Gastroesophageal sphincter (tissue), 4 donors: ENCODE measurements around the gene FCGBP. TPM values are rescaled to one million over a fixed set of nuclear protein-coding genes. Genes with fewer than 3 reads are reported as not detected.

Experiments used
- ATAC-seq: fragments of 150-250 bp; one replicate; pipeline ENCODE4 v1.9.1; 2016; ENCODE audit warnings: mild to moderate bottlenecking, moderate library complexity
- H3K27ac ChIP-seq, 4 donors: fragments of 200-600 bp; sonication (generic) in 3 of 4; 1 replicate in 3 of 4; 2 replicates in 1 of 4; pipeline ENCODE4 v1.5.1; 2016 to 2019
- H3K27me3 ChIP-seq: fragments of 200-600 bp; sonication (generic); one replicate; pipeline ENCODE4 v1.5.1; 2019
- H3K36me3 ChIP-seq, 2 donors: fragments of 200-600 bp; sonication (generic); one replicate each; pipeline ENCODE4 v1.5.1; 2019; ENCODE audit warnings: control low read depth in 1 of 2
- H3K4me1 ChIP-seq, 3 donors: fragments of 200-600 bp; sonication (generic); 1 replicate in 2 of 3; 2 replicates in 1 of 3; pipeline ENCODE4 v1.5.1; 2016 to 2019; ENCODE audit warnings: control low read depth in 2 of 3
- H3K4me3 ChIP-seq, 2 donors: fragments of 200-600 bp; sonication (generic); one replicate each; pipeline ENCODE4 v1.5.1; 2019; ENCODE audit warnings: mild to moderate bottlenecking in 1 of 2, moderate library complexity in 1 of 2
- H3K9me3 ChIP-seq, 3 donors: fragments of 200-600 bp; sonication (generic); one replicate each; pipeline ENCODE4 v1.5.1; 2017 to 2019; ENCODE audit warnings: control low read depth in 2 of 3
- CTCF ChIP-seq, 4 experiments: fragments of 200-600 bp in 2 of 4; fragments of 450-650 bp in 2 of 4; sonication (generic) in 1 of 4; IDR thresholded peaks; one replicate each; pipeline ENCODE4 v1.5.1; 2017 to 2019; ENCODE audit warnings: antibody characterized with exemption in 4 of 4, mild to moderate bottlenecking in 2 of 4, moderate library complexity in 2 of 4
- EP300 ChIP-seq: sonication (generic); formaldehyde crosslinking; IDR thresholded peaks from one replicate; pipeline ENCODE4 v1.6.1; 2017; ENCODE audit warnings: antibody characterized with exemption, mild to moderate bottlenecking
- POLR2A ChIP-seq, 2 donors: fragments of 450-650 bp; IDR thresholded peaks; one replicate each; pipeline ENCODE4 v1.6.1; 2017; ENCODE audit warnings: antibody characterized with exemption in 2 of 2, mild to moderate bottlenecking in 2 of 2, moderate library complexity in 1 of 2
- POLR2AphosphoS5 ChIP-seq: sonication (generic); formaldehyde crosslinking; IDR thresholded peaks from one replicate; pipeline ENCODE4 v1.6.1; 2017; ENCODE audit warnings: antibody characterized with exemption
- WGBS, 2 donors: methylation state at CpG; one replicate each; pipeline ENCODE4 v1.1.5; 2018; ENCODE audit warnings: low coverage in 1 of 2; 5-methylcytosine and 5-hydroxymethylcytosine counted together
- total RNA-seq, 4 donors: library from RNA; depleted of rRNA; stranded (reverse); fragments of >200 nt; gene quantifications; one replicate each; pipeline ENCODE4 v1.1.0, GENCODE V29; 2016

Gene FCGBP
- total RNA-seq, 4 donors from 2014 or later: 0.31 to 69.1 (median 8.2) TPM

GRCh38 chr19:39939556-39939955, 5.1 kb upstream of the FCGBP start:
- H3K9me3 ChIP-seq: peaks cover 0 to 17% (median 0%) of the 10 kb centered on the region in 3 donors
- TF ChIP-seq POLR2A (IDR thresholded peaks at IDR 0.05) (no peak), POLR2AphosphoS5 (no peak), EP300 (no peak), CTCF (IDR thresholded peaks at IDR 0.05) (no peak)
- WGBS, 2 donors: 76 to 78% methylated on average over 3 to 6 of the region's 6 CpGs

GRCh38 chr19:39937787-39938186, 3.4 kb upstream of the FCGBP start:
- Histone ChIP-seq H3K4me3 (no peak overlapping the region), H3K27ac (no peak overlapping the region), H3K27me3 (peaks cover 46% of the 10 kb centered on the region), H3K36me3 (no peaks in the 10 kb centered on the region), H3K4me1 (no peaks in the 10 kb centered on the region), H3K9me3 (peaks cover 0 to 17% (median 0%) of the 10 kb centered on the region in 3 donors)
- no peak for ATAC-seq
- TF ChIP-seq CTCF (IDR thresholded peaks at IDR 0.05): no peak
- TF ChIP-seq POLR2AphosphoS5: no peak
- no peak for TF ChIP-seq POLR2A (IDR thresholded peaks at IDR 0.05)
- no peak for TF ChIP-seq EP300
- 39 to 60% methylated on average over 2 of the region's 2 CpGs for WGBS, 2 donors

More at GRCh38 chr19:39939556-39939955, 5.1 kb upstream of the FCGBP start:
- Histone ChIP-seq H3K4me3 (no peak overlapping the region), H3K27me3 (peaks cover 31% of the 10 kb centered on the region), H3K4me1 (no peaks in the 10 kb centered on the region), H3K36me3 (no peaks in the 10 kb centered on the region), H3K27ac (no peak overlapping the region)
- no peak for ATAC-seq

GRCh38 chr19:39937094-39937720, 2.8 kb upstream of the FCGBP start:
- H3K4me1 ChIP-seq: no peaks in the 10 kb centered on the region
- H3K9me3 ChIP-seq: peaks cover 0 to 17% (median 0%) of the 10 kb centered on the region in 3 donors
- TF ChIP-seq EP300: no peak
- TF ChIP-seq POLR2A (IDR thresholded peaks at IDR 0.05): no peak
- peaks cover 44% of the 10 kb centered on the region for H3K27me3 ChIP-seq
- no peak for ATAC-seq
- no peaks in the 10 kb centered on the region for H3K36me3 ChIP-seq
- no peak overlapping the region for H3K4me3 ChIP-seq
- H3K27ac ChIP-seq: no peak overlapping the region
- WGBS, 2 donors: 80% methylated on average over 1 to 5 of the region's 5 CpGs

GRCh38 chr19:39936622-39937021, 2.2 kb upstream of the FCGBP start:
- no peak overlapping the region for H3K4me3 ChIP-seq
- H3K27ac ChIP-seq: no peak overlapping the region
- H3K36me3 ChIP-seq: no peaks in the 10 kb centered on the region
- H3K27me3 ChIP-seq: peaks cover 38% of the 10 kb centered on the region
- 80 to 86% methylated on average over 2 to 6 of the region's 6 CpGs for whole genome bisulfite sequencing, 2 donors
- ATAC-seq: no peak
- no peaks in the 10 kb centered on the region for H3K4me1 ChIP-seq
- H3K9me3 ChIP-seq: peaks cover 0 to 17% (median 0%) of the 10 kb centered on the region in 3 donors
- TF ChIP-seq CTCF (IDR thresholded peaks at IDR 0.05) (no peak), POLR2A (IDR thresholded peaks at IDR 0.05) (no peak), POLR2AphosphoS5 (no peak)

- ATAC-seq: no peak
- WGBS, 2 donors: no CpG with 5 or more reads among the region's 3 CpGs
- no peaks in the 10 kb centered on the region for H3K36me3 ChIP-seq
- TF ChIP-seq EP300: no peak
- TF ChIP-seq POLR2A (IDR thresholded peaks at IDR 0.05): no peak
- no peak for TF ChIP-seq CTCF (IDR thresholded peaks at IDR 0.05)
- TF ChIP-seq POLR2AphosphoS5: no peak
- no peaks in the 10 kb centered on the region for H3K4me1 ChIP-seq
- no peak overlapping the region for H3K27ac ChIP-seq
- H3K4me3 ChIP-seq: no peak overlapping the region
- peaks cover 0 to 15% (median 0%) of the 10 kb centered on the region in 3 donors for H3K9me3 ChIP-seq
- peaks cover 32% of the 10 kb centered on the region for H3K27me3 ChIP-seq
These were observed 1.6 kb upstream of the FCGBP start for GRCh38 chr19:39936020-39936419.
